Measurements from ENCODE around the gene SGMS1. TPM values are rescaled to one million over a fixed set of nuclear protein-coding genes. Genes with fewer than 3 reads are reported as not detected.
"Not testable (repeated sequence)": the region's sequence is repeated elsewhere in the genome, so short reads cannot be mapped to it uniquely, and the experiment has no call there.

SGMS1 gene
- total RNA-seq, 3 donors from 2014 or later (not counting 1 experiment from before 2014, with no cell fraction given) = 24.5 to 32.7 (median 30.4) TPM

DNA sequence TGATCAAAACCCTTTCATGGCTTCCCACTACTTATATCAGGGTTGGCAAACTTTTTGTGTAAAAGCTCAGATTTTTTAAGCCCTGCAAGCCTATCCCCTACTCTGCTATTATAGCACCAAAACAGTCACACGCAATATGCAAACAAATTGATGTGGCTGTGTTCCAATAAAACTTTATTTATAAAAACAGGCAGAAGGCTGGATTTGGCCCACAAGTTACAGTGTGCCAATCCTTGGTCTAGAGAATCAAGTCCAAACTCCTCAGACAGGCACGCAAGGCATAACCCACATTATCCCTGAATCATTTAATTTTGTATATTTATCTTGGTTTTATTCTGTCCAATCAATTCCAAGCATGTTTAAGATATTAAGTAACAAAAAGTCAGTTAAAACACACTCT lies 71.9 kb downstream of the SGMS1 start:
- H3K4me1 Mint-ChIP-seq = peaks cover 33 to 44% of the 10 kb centered on the region in 2 donors

DNA sequence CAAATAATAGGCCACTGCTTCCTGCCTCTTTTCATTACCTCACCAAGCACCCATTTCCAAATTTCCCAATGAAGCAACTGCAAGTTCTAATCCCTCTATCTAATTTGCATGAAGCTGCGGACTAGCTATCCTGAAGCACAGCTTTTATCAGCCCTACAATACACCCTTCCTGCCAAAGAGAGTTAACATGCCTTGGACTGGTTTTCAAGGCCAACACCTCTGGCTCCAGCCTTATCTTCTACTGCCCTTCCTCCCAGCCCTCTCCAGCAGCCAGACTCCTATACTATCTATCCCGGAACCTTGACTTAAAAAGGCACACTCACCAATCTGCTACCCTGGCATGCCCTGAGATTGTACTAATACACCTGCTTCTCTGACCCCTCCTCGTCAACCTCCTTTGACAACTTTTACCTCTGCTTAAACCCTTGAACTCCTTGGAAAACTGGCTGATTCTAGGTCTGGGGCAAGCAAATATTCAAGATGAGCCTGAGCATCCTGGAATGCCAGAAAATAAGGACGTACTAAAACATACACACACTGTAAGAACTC lies 73.4 kb downstream of the SGMS1 start:
- DNase-seq = no peak
- Mint-ChIP-seq H3K27ac (peak overlapping the region in 1 of 2 donors; percentile 10), H3K27me3 (ENCODE audit: low read depth in 2 of 2) (no peaks in the 10 kb centered on the region), H3K4me3 (no peak overlapping the region), H3K36me3 (no peaks in the 10 kb centered on the region), H3K4me1 (peaks cover 32 to 45% of the 10 kb centered on the region in 2 donors), H3K9me3 (no peaks in the 10 kb centered on the region)
- Histone ChIP-seq H3K9me3 (ENCODE audit: control insufficient read depth, insufficient read depth, low read length) (no peaks in the 10 kb centered on the region), H3K4me1 (ENCODE audit: control insufficient read depth, insufficient read depth, low read length) (no peaks in the 10 kb centered on the region), H3K36me3 (ENCODE audit: control insufficient read depth, insufficient read depth, low read length) (no peaks in the 10 kb centered on the region), H3K27ac (ENCODE audit: low read length) (no peak overlapping the region), H3K4me3 (ENCODE audit: low read length) (no peak overlapping the region), H3K27me3 (ENCODE audit: control insufficient read depth, insufficient read depth, low read length) (no peaks in the 10 kb centered on the region)
- ATAC-seq = no peak
- TF ChIP-seq, protein P1, sequence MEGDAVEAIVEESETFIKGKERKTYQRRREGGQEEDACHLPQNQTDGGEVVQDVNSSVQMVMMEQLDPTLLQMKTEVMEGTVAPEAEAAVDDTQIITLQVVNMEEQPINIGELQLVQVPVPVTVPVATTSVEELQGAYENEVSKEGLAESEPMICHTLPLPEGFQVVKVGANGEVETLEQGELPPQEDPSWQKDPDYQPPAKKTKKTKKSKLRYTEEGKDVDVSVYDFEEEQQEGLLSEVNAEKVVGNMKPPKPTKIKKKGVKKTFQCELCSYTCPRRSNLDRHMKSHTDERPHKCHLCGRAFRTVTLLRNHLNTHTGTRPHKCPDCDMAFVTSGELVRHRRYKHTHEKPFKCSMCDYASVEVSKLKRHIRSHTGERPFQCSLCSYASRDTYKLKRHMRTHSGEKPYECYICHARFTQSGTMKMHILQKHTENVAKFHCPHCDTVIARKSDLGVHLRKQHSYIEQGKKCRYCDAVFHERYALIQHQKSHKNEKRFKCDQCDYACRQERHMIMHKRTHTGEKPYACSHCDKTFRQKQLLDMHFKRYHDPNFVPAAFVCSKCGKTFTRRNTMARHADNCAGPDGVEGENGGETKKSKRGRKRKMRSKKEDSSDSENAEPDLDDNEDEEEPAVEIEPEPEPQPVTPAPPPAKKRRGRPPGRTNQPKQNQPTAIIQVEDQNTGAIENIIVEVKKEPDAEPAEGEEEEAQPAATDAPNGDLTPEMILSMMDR (IDR thresholded peaks at IDR 0.05) = no peak
- intact Hi-C loops (cut with micrococcal nuclease) = loop anchor here (5.0 kb wide), 1 partner anchor 87 kb away; no protein-coding TSS in a partner anchor
- 100% methylated on average over 4 of the region's 4 CpGs for WGBS (ENCODE audit: insufficient coverage)

More for the DNA sequence above, 71.9 kb downstream of the SGMS1 start:
- Histone ChIP-seq H3K9me3 (ENCODE audit: control insufficient read depth, insufficient read depth, low read length) (no peaks in the 10 kb centered on the region), H3K27ac (ENCODE audit: low read length) (no peak overlapping the region), H3K4me1 (ENCODE audit: control insufficient read depth, insufficient read depth, low read length) (no peaks in the 10 kb centered on the region), H3K27me3 (ENCODE audit: control insufficient read depth, insufficient read depth, low read length) (no peaks in the 10 kb centered on the region), H3K36me3 (ENCODE audit: control insufficient read depth, insufficient read depth, low read length) (no peaks in the 10 kb centered on the region), H3K4me3 (ENCODE audit: low read length) (no peak overlapping the region)
- intact Hi-C loops (cut with micrococcal nuclease) = loop anchor here (2.0 to 5.0 kb wide), 2 partner anchors 73 to 85 kb away; no protein-coding TSS in a partner anchor
- 94% methylated on average over 2 of the region's 2 CpGs for WGBS (ENCODE audit: insufficient coverage)
- no peak overlapping the region for H3K4me3 Mint-ChIP-seq
- no peaks in the 10 kb centered on the region for H3K9me3 Mint-ChIP-seq
- no peak overlapping the region for H3K27ac Mint-ChIP-seq
- TF ChIP-seq, protein P1 (IDR thresholded peaks at IDR 0.05) = no peak
- ATAC-seq = no peak
- no peak for DNase-seq
- no peaks in the 10 kb centered on the region for H3K36me3 Mint-ChIP-seq
- no peaks in the 10 kb centered on the region for H3K27me3 Mint-ChIP-seq (ENCODE audit: low read depth in 2 of 2)

DNA sequence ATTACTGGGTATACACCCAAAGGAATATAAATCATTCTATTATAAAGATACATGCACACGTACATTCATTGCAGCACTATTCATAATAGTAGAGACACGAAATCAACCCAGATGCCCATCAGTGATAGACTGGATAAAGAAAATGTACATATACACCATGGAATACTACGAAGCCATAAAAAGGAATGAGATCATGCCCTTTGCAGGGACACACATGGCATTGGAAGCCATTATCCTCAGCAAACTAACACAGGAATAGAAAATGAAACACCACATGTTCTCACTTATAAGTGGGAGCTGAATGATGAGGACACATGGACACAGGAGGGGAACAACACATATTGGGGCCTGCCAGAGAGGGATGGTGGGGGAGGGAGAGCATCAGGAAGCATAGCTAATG lies 74.6 kb downstream of the SGMS1 start:
- peaks cover 36 to 56% of the 10 kb centered on the region in 2 donors for H3K4me1 Mint-ChIP-seq
- H3K27me3 ChIP-seq (ENCODE audit: control insufficient read depth, insufficient read depth, low read length); DNase-seq; H3K27me3 Mint-ChIP-seq (ENCODE audit: low read depth in 2 of 2); H3K27ac ChIP-seq (ENCODE audit: low read length); H3K9me3 ChIP-seq (ENCODE audit: control insufficient read depth, insufficient read depth, low read length); H3K27ac Mint-ChIP-seq; H3K4me3 ChIP-seq (ENCODE audit: low read length); H3K4me1 ChIP-seq (ENCODE audit: control insufficient read depth, insufficient read depth, low read length); H3K36me3 ChIP-seq (ENCODE audit: control insufficient read depth, insufficient read depth, low read length); H3K4me3 Mint-ChIP-seq; ATAC-seq; H3K9me3 Mint-ChIP-seq; H3K36me3 Mint-ChIP-seq; intact Hi-C loops (cut with micrococcal nuclease): not testable (repeated sequence)
- WGBS (ENCODE audit: insufficient coverage) = 100% methylated on average over 3 of the region's 3 CpGs

DNA sequence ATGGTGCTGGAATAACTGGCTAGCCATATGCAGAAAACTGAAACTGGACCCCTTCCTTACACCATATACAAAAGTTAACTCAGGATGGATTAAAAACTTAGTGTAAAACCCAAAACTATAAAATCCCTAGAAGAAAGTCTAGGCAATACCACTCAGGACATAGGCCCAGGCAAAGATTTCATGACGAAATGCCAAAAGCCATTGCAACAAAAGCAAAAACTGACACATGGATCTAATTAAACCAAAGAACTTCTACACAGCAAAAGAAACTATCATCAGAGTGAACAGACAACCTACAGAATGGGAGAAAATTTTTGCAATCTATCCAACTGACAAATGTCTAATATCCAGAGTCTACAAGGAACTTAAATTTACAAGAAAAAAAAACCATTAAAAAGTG lies 75.3 kb downstream of the SGMS1 start:
- intact Hi-C loops (cut with micrococcal nuclease) = not testable (repeated sequence)

DNA sequence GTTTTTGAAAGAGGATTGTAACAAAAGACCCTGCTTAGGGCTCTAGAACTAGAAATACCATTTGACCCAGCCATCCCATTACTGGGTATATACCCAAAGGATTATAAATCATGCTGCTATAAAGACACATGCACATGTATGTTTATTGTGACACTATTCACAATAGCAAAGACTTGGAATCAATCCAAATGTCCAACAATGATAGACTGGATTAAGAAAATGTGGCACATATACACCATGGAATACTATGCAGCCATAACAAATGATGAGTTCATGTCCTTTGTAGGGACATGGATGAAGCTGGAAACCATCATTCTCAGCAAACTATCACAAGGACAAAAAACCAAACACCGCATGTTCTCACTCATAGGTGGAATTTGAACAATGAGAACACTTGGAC lies 77.5 kb downstream of the SGMS1 start:
- DNase-seq; H3K27ac ChIP-seq (ENCODE audit: low read length); ATAC-seq; intact Hi-C loops (cut with micrococcal nuclease); H3K4me1 ChIP-seq (ENCODE audit: control insufficient read depth, insufficient read depth, low read length); H3K27me3 Mint-ChIP-seq (ENCODE audit: low read depth in 2 of 2); H3K4me3 ChIP-seq (ENCODE audit: low read length); H3K9me3 Mint-ChIP-seq; H3K36me3 Mint-ChIP-seq; H3K4me3 Mint-ChIP-seq; H3K36me3 ChIP-seq (ENCODE audit: control insufficient read depth, insufficient read depth, low read length); H3K9me3 ChIP-seq (ENCODE audit: control insufficient read depth, insufficient read depth, low read length); H3K27ac Mint-ChIP-seq; H3K27me3 ChIP-seq (ENCODE audit: control insufficient read depth, insufficient read depth, low read length): not testable (repeated sequence)
- WGBS (ENCODE audit: insufficient coverage) = no CpG with 5 or more reads among the region's 1 CpG
- peaks cover 41 to 60% of the 10 kb centered on the region in 2 donors for H3K4me1 Mint-ChIP-seq

More for the DNA sequence above, 75.3 kb downstream of the SGMS1 start:
- not testable (repeated sequence) for H3K9me3 ChIP-seq (ENCODE audit: control insufficient read depth, insufficient read depth, low read length); H3K36me3 Mint-ChIP-seq; ATAC-seq; H3K27me3 ChIP-seq (ENCODE audit: control insufficient read depth, insufficient read depth, low read length); DNase-seq; H3K36me3 ChIP-seq (ENCODE audit: control insufficient read depth, insufficient read depth, low read length); H3K27me3 Mint-ChIP-seq (ENCODE audit: low read depth in 2 of 2); H3K4me1 ChIP-seq (ENCODE audit: control insufficient read depth, insufficient read depth, low read length); H3K4me3 Mint-ChIP-seq; H3K27ac ChIP-seq (ENCODE audit: low read length); H3K4me3 ChIP-seq (ENCODE audit: low read length); H3K9me3 Mint-ChIP-seq; H3K27ac Mint-ChIP-seq
- peaks cover 30 to 52% of the 10 kb centered on the region in 2 donors for H3K4me1 Mint-ChIP-seq
- WGBS (ENCODE audit: insufficient coverage) = 100% methylated on average over 1 of the region's 1 CpG
